IPS DF 6.9 (cell line): ENCODE measurements around the gene SEC23B.
A peak's percentile ranks its signal among the peaks of the same experiment; 100 is the strongest.

Experiments
- DNase-seq: peaks from one replicate; pipeline ENCODE4 v3.0.0-alpha.2; 2013; ENCODE audit warnings: low read depth, low spot score
- H3K27ac ChIP-seq: one replicate; pipeline ENCODE4 v1.5.1; 2013; ENCODE audit warnings: low read length, control low read depth
- H3K27me3 ChIP-seq: 2 replicates; pipeline ENCODE4 v1.6.1; 2013; ENCODE audit warnings: mild to moderate bottlenecking, low read length; ENCODE audit not compliant: control insufficient read depth, insufficient read depth
- H3K36me3 ChIP-seq: 2 replicates; pipeline ENCODE4 v1.6.1; 2013; ENCODE audit warnings: low read length; ENCODE audit not compliant: control insufficient read depth, insufficient read depth
- H3K4me1 ChIP-seq: 2 replicates; pipeline ENCODE4 v1.6.1; 2013; ENCODE audit warnings: low read length; ENCODE audit not compliant: control insufficient read depth, insufficient read depth
- H3K4me3 ChIP-seq: 2 replicates; pipeline ENCODE4 v1.5.1; 2013; ENCODE audit warnings: mild to moderate bottlenecking, low read length
- H3K9me3 ChIP-seq: 2 replicates; pipeline ENCODE4 v1.6.1; 2013; ENCODE audit warnings: low read length, inconsistent platforms; ENCODE audit not compliant: control insufficient read depth, insufficient read depth
- WGBS: extraction: QIAGEN DNeasy Blood & Tissue Kit; methylation state at CpG from one replicate; pipeline ENCODE4 v1.1.7; 2013; ENCODE audit warnings: mixed read lengths, missing lambda C conversion rate; ENCODE audit not compliant: insufficient read length, insufficient coverage; 5-methylcytosine and 5-hydroxymethylcytosine counted together

The SEC23B gene

DNA sequence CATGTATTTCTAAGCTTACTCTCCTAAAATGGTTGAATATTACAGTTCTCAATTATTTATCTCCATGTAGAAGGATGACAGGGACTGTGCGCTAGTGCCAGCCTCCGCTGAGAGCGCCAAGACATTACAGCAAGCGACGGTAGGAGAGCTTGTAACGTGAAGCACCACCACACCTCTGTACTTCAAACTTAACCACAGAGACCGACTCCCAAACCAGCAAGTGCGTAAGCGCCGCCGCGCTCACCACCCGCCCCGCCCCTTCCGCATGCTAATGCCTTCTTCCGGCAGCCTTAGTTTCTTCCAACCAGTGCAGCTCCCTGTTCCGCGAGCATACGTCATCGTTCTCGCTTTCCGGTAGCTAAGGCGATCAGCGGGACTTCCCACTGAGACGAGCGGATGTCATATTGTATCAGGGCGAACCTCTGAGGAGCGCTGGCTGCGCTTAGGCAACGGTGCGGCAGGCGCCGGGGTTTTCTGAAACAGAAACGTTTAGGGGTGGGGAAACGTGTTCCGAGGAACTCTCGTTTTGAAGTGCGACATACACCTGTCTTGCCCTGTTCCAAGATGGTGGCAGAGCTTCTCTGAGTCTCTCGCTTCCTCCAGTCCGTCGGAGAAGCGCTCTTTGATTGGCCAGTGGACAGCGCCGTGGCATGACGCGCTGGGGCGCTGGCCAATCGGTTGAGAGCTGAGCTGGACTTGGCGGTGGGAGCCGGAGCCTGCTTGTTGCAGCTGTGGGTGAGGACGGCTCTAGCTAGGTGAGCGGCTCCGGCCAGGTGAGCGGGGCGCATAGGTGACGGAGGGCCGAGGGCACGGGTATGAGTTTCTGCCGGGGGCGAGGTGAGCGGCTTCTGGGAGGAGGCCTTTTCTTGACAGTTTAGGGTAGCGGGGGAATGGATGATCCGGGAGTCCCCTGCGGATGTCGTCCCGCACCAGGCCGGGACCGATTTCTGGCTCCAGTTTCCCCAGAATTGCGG, at the start of gene SEC23B:
TSS of gene SEC23B (plus strand) at position 723 of the 974 bp plus-strand sequence. CDS start 2,896 bp downstream, outside the sequence.
- Histone ChIP-seq H3K27ac (no peak within 1 kb of the TSS), H3K27me3 (no peaks in the 10 kb centered on the region), H3K4me1 (0 out of 2 replicates have a peak, but pooled peaks cover 1% of the 10 kb centered on the region), H3K36me3 (no peaks in the 10 kb centered on the region), H3K9me3 (no peaks in the 10 kb centered on the region), H3K4me3 (peak within 1 kb of the TSS; percentile 59)
- peak; percentile 96 for DNase-seq
- WGBS: no CpG with 5 or more reads among the region's 69 CpGs

DNA sequence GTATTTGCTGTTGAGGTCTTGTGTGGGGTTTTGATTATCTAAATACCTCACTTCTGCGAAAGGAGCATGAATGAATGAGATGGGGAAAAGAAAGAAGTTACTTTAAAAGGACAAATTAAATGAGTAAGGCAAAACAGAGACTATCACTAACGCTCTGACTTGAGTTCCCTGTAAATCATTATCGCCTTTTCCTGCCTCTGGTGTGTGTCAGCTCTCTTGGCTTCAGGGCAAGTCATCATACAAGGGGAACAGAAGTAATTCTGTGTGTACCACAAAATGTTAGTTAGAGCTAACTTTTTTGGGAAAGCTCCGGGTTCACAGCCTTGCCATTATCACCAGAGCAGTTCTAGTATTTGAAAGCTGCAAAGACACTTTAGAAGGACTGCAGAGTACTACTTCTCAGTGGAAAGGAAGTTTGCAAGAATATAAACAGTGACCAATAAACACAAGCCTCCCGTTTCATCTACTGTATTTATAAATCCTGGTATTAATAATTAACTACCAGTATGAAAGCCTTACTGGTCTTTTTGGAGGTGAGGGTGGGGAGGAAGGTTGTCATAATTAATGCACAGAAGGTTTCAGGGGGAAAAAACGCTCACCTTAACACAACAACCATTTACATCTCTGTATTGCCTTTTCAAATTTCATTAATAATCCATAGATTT, 42.1 kb upstream of the SEC23B start:
- no CpG with 5 or more reads among the region's 6 CpGs for WGBS
- H3K27ac ChIP-seq: no peak overlapping the region
- no peaks in the 10 kb centered on the region for H3K4me1 ChIP-seq
- no peak for DNase-seq
- H3K36me3 ChIP-seq: no peaks in the 10 kb centered on the region
- H3K27me3 ChIP-seq: no peaks in the 10 kb centered on the region
- no peak overlapping the region for H3K4me3 ChIP-seq
- H3K9me3 ChIP-seq: no peaks in the 10 kb centered on the region

DNA sequence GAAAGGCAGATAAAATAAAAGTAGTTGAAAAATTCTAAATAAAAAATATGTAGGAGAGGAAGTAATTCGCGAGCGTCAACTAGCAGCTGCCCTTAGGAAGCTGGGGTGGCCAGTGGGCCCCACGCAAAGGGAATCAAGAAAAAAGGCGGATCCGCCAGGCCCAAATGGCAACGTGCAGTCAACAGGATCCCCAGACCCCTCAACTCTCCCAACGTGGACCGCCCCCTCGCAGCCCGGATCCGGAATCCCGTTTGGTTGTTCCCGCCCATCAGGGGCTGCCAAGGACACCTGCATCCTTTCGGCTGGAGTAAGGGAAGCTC, 41.2 kb upstream of the SEC23B start:
- H3K4me1 ChIP-seq: no peaks in the 10 kb centered on the region

DNA sequence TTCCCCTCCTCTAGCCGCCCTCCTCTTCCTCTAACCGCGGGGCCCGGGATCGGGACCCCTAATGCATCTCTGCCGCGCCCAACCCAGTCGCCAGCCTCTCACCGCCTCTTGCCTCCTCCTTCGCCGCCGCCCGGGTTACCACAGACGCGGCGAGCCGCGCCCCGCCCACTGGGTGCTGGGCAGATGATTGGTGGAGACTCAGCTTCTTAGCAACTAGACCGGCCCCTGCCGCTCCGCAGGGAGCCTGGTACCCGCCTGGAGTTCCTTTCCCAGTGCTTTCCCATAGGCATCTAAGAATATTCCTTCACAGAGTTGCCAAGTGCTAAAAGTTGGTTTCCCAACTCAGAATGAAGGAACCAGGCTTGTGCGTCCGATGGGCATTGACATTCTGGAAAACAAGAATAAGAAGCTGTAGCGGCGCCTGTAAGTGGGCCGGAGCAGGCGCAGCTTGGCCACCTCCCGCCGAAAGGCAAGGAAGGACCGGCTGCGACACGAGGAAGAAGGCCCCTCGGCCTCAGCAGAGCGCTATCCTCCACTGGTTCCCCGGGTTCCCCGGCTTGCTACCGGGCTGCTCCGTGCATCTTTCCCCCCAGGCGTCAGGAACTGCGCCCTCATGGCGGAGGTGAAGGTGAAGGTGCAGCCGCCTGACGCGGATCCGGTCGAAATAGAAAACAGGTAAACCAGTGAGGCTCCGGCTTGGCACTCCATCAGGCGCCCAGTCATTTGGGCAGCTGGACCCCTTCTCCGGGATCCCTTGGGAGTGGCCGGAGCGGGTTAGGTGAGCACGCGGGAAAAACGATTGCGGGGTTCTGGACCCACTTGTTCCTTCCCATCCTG, 40.6 kb upstream of the SEC23B start, which contains the start of the genes DZANK1 and POLR3F:
TSS of gene DZANK1 (minus strand) at position 137 of the 837 bp plus-strand sequence. CDS start 1,672 bp downstream, outside the sequence.
TSS of gene POLR3F (plus strand) at position 497 of the 837 bp plus-strand sequence. CDS start at position 614, 117 bp downstream.
- DNase-seq: peak; percentile 93
- H3K4me3 ChIP-seq: peak within 1 kb of the TSS; percentile 74
- H3K27ac ChIP-seq: no peak within 1 kb of the TSS
- H3K9me3 ChIP-seq: no peaks in the 10 kb centered on the region
- H3K4me1 ChIP-seq: no peaks in the 10 kb centered on the region
- no CpG with 5 or more reads among the region's 57 CpGs for WGBS
- no peaks in the 10 kb centered on the region for H3K27me3 ChIP-seq
- H3K36me3 ChIP-seq: no peaks in the 10 kb centered on the region

More for the DNA sequence above, 41.2 kb upstream of the SEC23B start:
- Histone ChIP-seq H3K36me3 (no peaks in the 10 kb centered on the region), H3K4me3 (peak overlapping the region; percentile 74), H3K9me3 (no peaks in the 10 kb centered on the region), H3K27ac (no peak overlapping the region), H3K27me3 (no peaks in the 10 kb centered on the region)
- no CpG with 5 or more reads among the region's 15 CpGs for WGBS
- peak; percentile 52 for DNase-seq

DNA sequence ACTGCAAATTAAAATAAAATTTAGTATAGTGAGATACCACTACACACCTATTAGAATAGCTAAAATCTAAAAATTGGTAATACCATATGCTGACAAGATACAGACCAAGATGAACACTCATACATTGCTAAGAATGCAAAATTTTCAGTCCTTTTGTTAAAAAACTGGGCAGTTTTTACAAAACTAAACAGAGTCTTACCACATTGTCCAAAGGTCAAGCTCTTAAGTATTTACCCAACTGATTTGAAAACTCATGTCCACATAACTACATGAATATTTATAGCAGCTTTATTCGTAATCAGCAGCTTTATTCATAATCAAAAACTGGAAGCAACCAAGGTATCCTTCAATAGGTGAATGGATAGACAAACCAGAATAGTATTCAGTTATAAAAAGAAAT, 30.5 kb upstream of the SEC23B start:
- H3K4me3 ChIP-seq: no peak overlapping the region
- peaks cover 4% of the 10 kb centered on the region; the same call in 1 of the 2 replicates for H3K36me3 ChIP-seq
- no CpG with 5 or more reads among the region's 1 CpG for WGBS
- H3K27me3 ChIP-seq: no peaks in the 10 kb centered on the region
- H3K4me1 ChIP-seq: no peaks in the 10 kb centered on the region
- H3K9me3 ChIP-seq: no peaks in the 10 kb centered on the region
- H3K27ac ChIP-seq: no peak overlapping the region
- DNase-seq: no peak

DNA sequence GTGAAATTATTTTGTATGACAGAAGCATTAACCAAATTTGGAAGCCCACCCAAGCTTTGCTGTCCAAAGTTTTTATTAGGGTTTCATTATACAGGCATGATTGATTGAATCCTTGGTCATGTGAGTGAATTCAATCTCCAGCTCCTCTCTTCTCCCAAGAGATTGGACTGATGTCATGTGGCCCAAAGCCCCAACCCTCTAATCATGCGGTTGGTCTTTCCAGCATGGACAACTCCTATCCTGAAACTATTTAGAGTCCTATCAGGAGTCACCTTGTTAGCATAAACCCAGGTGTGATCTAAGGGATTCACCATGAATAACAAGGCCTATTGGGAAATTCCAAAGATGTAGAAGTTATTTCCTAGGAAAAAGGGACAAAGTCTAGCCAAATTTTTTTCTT, 29.9 kb upstream of the SEC23B start:
- H3K4me1 ChIP-seq: no peaks in the 10 kb centered on the region
- no peak for DNase-seq
- no peak overlapping the region for H3K4me3 ChIP-seq
- no CpG with 5 or more reads among the region's 1 CpG for WGBS
- peaks cover 9% of the 10 kb centered on the region; the same call in 1 of the 2 replicates for H3K36me3 ChIP-seq
- no peak overlapping the region for H3K27ac ChIP-seq
- H3K27me3 ChIP-seq: no peaks in the 10 kb centered on the region
- H3K9me3 ChIP-seq: no peaks in the 10 kb centered on the region

DNA sequence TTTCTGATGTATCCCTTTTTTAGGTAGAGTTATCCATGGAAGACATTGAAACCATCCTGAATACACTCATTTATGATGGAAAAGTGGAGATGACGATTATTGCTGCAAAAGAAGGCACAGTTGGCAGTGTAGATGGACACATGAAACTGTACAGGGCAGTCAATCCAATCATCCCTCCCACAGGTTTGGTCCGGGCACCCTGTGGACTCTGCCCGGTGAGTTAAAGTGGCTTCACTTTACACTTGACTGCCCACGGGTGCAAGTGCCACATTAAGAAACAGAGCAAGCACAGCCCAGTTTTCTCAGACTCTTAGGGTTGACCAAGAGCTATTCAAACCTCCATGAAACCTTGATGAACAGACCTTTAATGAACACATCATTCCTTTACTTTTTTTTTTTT, 26.1 kb upstream of the SEC23B start:
- no peak overlapping the region for H3K4me3 ChIP-seq
- peaks cover 10% of the 10 kb centered on the region; the same call in 1 of the 2 replicates for H3K36me3 ChIP-seq
- no CpG with 5 or more reads among the region's 4 CpGs for WGBS
- H3K4me1 ChIP-seq: no peaks in the 10 kb centered on the region
- H3K27ac ChIP-seq: no peak overlapping the region
- no peaks in the 10 kb centered on the region for H3K27me3 ChIP-seq
- H3K9me3 ChIP-seq: no peaks in the 10 kb centered on the region
- no peak for DNase-seq

DNA sequence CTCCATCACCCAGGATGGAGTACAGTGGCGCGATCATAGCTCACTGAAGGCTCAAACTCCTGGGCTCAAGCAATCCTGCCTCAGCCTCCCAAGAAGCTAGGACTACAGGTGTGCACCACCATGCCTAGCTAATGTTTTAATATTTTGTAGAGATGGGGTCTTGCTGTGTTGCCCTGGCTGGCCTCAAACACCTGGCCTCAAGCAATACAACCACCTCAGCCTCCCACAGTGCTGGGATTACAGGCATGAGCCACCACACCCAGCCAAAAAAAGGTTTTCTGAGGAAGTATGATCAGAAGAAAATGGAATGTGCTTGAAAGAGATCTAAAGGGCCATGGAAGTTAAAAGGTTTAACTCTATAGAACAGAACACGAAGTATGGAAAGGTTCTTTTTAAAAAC, 19.4 kb upstream of the SEC23B start:
- H3K27me3 ChIP-seq: no peaks in the 10 kb centered on the region
- no peak for DNase-seq
- no peak overlapping the region for H3K4me3 ChIP-seq
- H3K36me3 ChIP-seq: no peaks in the 10 kb centered on the region; the same call in 1 of the 2 replicates
- H3K9me3 ChIP-seq: no peaks in the 10 kb centered on the region
- WGBS: no CpG with 5 or more reads among the region's 3 CpGs
- no peak overlapping the region for H3K27ac ChIP-seq
- no peaks in the 10 kb centered on the region for H3K4me1 ChIP-seq

DNA sequence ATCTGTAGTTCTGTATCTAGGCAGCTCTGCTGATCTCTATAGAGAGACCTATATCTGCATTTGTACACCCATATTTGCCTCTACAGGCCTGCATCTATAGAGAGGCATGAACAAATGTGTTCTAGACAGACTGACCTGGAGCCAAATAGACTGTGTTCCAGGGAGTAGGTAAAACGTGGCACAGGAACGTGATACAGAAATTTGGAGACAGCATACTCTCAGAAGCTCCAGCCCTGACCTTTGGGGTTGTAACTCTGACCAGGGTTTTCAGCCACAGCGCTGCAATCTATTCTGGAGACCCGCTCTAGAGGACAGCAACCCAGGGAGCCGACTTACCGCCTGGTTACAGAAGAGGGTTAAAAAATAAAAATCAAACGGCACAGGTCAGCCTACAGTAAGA, 11.7 kb upstream of the SEC23B start:
- Histone ChIP-seq H3K36me3 (no peaks in the 10 kb centered on the region; the same call in 1 of the 2 replicates), H3K27ac (no peak overlapping the region), H3K4me3 (no peak overlapping the region; the same call in 1 of the 2 replicates), H3K27me3 (no peaks in the 10 kb centered on the region), H3K4me1 (no peaks in the 10 kb centered on the region), H3K9me3 (no peaks in the 10 kb centered on the region)
- no CpG with 5 or more reads among the region's 7 CpGs for WGBS
- DNase-seq: no peak
